ENCODE results near the gene CAMK2A. TPM values are rescaled to one million over a fixed set of nuclear protein-coding genes. Genes with fewer than 3 reads are reported as not detected.

CAMK2A gene
- total RNA-seq, 4 donors from 2014 or later, result 1.4 to 6.9 (median 3.6) TPM

DNA sequence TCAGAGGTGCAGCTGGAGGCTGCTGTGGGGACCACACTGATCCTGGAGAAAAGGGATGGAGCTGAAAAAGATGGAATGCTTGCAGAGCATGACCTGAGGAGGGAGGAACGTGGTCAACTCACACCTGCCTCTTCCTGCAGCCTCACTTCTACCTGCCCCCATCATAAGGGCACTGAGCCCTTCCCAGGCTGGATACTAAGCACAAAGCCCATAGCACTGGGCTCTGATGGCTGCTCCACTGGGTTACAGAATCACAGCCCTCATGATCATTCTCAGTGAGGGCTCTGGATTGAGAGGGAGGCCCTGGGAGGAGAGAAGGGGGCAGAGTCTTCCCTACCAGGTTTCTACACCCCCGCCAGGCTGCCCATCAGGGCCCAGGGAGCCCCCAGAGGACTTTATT lies 105.6 kb downstream of the CAMK2A start:
- ATAC-seq, result no peak
- no peak for TF ChIP-seq POLR2A (IDR thresholded peaks at IDR 0.05)
- no peak for TF ChIP-seq POLR2AphosphoS5 (IDR thresholded peaks at IDR 0.05)
- no peak for TF ChIP-seq CTCF (IDR thresholded peaks at IDR 0.05)
- no peak for TF ChIP-seq EP300 (IDR thresholded peaks at IDR 0.05)
- no peak overlapping the region for H3K4me3 ChIP-seq
- no peak overlapping the region for H3K27ac ChIP-seq
- H3K36me3 ChIP-seq, result no peaks in the 10 kb centered on the region
- 80% methylated on average over 1 of the region's 2 CpGs for WGBS, 2 donors (ENCODE audit: low coverage in 1 of 2)
- H3K4me1 ChIP-seq, result peaks cover 0 to 33% (median 19%) of the 10 kb centered on the region in 3 donors
- no peaks in the 10 kb centered on the region for H3K9me3 ChIP-seq
- peaks cover 13% of the 10 kb centered on the region for H3K27me3 ChIP-seq

DNA sequence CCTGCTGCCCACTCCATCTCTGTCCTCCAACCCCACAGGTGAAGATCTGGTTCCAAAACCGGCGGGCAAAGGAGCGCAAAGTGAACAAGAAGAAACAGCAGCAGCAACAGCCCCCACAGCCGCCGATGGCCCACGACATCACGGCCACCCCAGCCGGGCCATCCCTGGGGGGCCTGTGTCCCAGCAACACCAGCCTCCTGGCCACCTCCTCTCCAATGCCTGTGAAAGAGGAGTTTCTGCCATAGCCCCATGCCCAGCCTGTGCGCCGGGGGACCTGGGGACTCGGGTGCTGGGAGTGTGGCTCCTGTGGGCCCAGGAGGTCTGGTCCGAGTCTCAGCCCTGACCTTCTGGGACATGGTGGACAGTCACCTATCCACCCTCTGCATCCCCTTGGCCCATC lies 106.1 kb downstream of the CAMK2A start:
- ATAC-seq, result no peak
- H3K27ac ChIP-seq, result no peak overlapping the region
- H3K9me3 ChIP-seq, result no peaks in the 10 kb centered on the region
- TF ChIP-seq CTCF (IDR thresholded peaks at IDR 0.05), result no peak
- no peak for TF ChIP-seq POLR2AphosphoS5 (IDR thresholded peaks at IDR 0.05)
- no peak for TF ChIP-seq POLR2A (IDR thresholded peaks at IDR 0.05)
- no peak for TF ChIP-seq EP300 (IDR thresholded peaks at IDR 0.05)
- no peak overlapping the region for H3K4me3 ChIP-seq
- no peaks in the 10 kb centered on the region for H3K36me3 ChIP-seq
- peaks cover 7% of the 10 kb centered on the region for H3K27me3 ChIP-seq
- H3K4me1 ChIP-seq, result peaks cover 0 to 33% (median 19%) of the 10 kb centered on the region in 3 donors
- 95 to 97% methylated on average over 3 to 5 of the region's 12 CpGs for WGBS, 2 donors (ENCODE audit: low coverage in 1 of 2)

DNA sequence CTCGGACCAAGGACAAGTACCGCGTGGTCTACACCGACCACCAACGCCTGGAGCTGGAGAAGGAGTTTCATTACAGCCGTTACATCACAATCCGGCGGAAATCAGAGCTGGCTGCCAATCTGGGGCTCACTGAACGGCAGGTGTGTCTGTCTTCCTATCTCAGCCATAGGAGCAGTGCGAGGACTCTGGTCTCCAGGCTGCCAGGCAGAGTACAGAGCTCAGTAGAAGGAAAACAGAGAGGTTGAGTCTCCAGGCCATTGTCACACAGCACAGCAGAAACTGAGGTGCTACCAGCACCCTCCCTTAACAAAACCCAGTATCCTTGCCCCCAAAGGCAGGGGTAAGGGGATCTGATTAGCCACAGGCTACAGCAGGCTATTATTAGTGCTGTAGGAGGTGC lies 106.8 kb downstream of the CAMK2A start:
- Histone ChIP-seq H3K4me3 (no peak overlapping the region), H3K9me3 (no peaks in the 10 kb centered on the region), H3K27ac (no peak overlapping the region), H3K4me1 (peaks cover 0 to 33% (median 19%) of the 10 kb centered on the region in 3 donors), H3K27me3 (peaks cover 2% of the 10 kb centered on the region), H3K36me3 (no peaks in the 10 kb centered on the region)
- TF ChIP-seq CTCF (IDR thresholded peaks at IDR 0.05) (no peak), POLR2AphosphoS5 (IDR thresholded peaks at IDR 0.05) (no peak), POLR2A (IDR thresholded peaks at IDR 0.05) (no peak)
- 100% methylated on average over 4 of the region's 10 CpGs; no CpG with 5 or more reads in 1 of the 2 donors for WGBS, 2 donors (ENCODE audit: low coverage in 1 of 2)
- no peak for ATAC-seq

- H3K4me1 ChIP-seq, result peaks cover 0 to 33% (median 19%) of the 10 kb centered on the region in 3 donors
- ATAC-seq, result no peak
- no peak overlapping the region for H3K4me3 ChIP-seq
- no peaks in the 10 kb centered on the region for H3K36me3 ChIP-seq
- no peaks in the 10 kb centered on the region for H3K27me3 ChIP-seq
- TF ChIP-seq POLR2A (IDR thresholded peaks at IDR 0.05) (no peak), EP300 (IDR thresholded peaks at IDR 0.05) (no peak), CTCF (IDR thresholded peaks at IDR 0.05) (no peak), POLR2AphosphoS5 (IDR thresholded peaks at IDR 0.05) (no peak)
- H3K9me3 ChIP-seq, result no peaks in the 10 kb centered on the region
- 82 to 89% methylated on average over 2 of the region's 9 CpGs for WGBS, 2 donors (ENCODE audit: low coverage in 1 of 2)
- H3K27ac ChIP-seq, result peak overlapping the region in 2 of 4 donors; percentile 73 to 79
Measured at GRCh38 chr5:150181766-150182545, 107.6 kb downstream of the CAMK2A start.

DNA sequence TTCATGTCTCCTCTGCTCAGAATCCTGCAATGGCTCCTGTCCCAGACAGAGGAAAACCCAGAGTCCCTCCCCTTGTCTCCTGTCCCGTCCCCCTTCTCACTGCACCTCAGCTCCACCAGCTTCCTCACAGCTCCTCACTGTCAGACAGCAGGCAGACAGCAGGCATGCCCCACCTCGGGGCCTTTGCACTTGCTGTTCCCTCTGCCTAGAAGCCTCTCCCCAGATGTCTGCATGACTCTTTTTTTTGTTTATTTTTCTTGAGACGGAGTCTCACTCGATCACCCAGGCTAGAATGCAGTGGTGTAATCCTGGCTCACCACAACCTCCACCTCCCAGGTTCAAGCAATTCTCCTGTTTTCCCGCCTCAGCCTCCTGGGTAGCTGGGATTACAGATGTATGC lies 108.5 kb downstream of the CAMK2A start:
- H3K9me3 ChIP-seq, result no peaks in the 10 kb centered on the region
- H3K27me3 ChIP-seq, result no peaks in the 10 kb centered on the region
- H3K36me3 ChIP-seq, result no peaks in the 10 kb centered on the region
- TF ChIP-seq POLR2AphosphoS5 (IDR thresholded peaks at IDR 0.05) (no peak), POLR2A (IDR thresholded peaks at IDR 0.05) (no peak), EP300 (IDR thresholded peaks at IDR 0.05) (no peak), CTCF (IDR thresholded peaks at IDR 0.05) (no peak)
- no peak overlapping the region for H3K4me3 ChIP-seq
- peaks cover 0 to 33% (median 19%) of the 10 kb centered on the region in 3 donors for H3K4me1 ChIP-seq
- H3K27ac ChIP-seq, result peak overlapping the region in 3 of 4 donors; percentile 70 to 79 (median 73)
- ATAC-seq, result peak; percentile 11
- WGBS, 2 donors (ENCODE audit: low coverage in 1 of 2), result 33 to 48% methylated on average over 4 to 5 of the region's 5 CpGs

All from gastroesophageal sphincter (tissue), 4 donors.